H9 (cell line): ENCODE results near the gene ACAP1. TPM values are rescaled to one million over a fixed set of nuclear protein-coding genes. Genes with fewer than 3 reads are reported as not detected.
A peak's percentile ranks its signal among the peaks of the same experiment; 100 is the strongest.

Experiments used
- DNase-seq: peaks from one replicate; pipeline ENCODE4 v3.0.0-alpha.2; 2017
- H2AFZ ChIP-seq: one replicate; pipeline ENCODE4 v1.6.1; 2013; ENCODE audit warnings: mild to moderate bottlenecking, low read length, control low read depth, moderate library complexity
- H2AK5ac ChIP-seq: 2 replicates; pipeline ENCODE4 v1.6.1; 2013; ENCODE audit warnings: low read length, control low read depth, mixed read lengths; ENCODE audit not compliant: insufficient read length
- H2BK120ac ChIP-seq: one replicate; pipeline ENCODE4 v1.6.1; 2013; ENCODE audit warnings: low read depth, mild to moderate bottlenecking, low read length, control low read depth, inconsistent platforms; ENCODE audit not compliant: poor library complexity, severe bottlenecking
- H2BK12ac ChIP-seq: 2 replicates; pipeline ENCODE4 v1.6.1; 2013; ENCODE audit warnings: low read length, control low read depth, mixed read lengths, low read depth; ENCODE audit not compliant: insufficient read length
- H2BK15ac ChIP-seq: 2 replicates; pipeline ENCODE4 v1.6.1; 2013; ENCODE audit warnings: low read depth, low read length, control low read depth
- H2BK20ac ChIP-seq: one replicate; pipeline ENCODE4 v1.6.1; 2013; ENCODE audit warnings: low read depth, mild to moderate bottlenecking, low read length, control low read depth, inconsistent platforms; ENCODE audit not compliant: poor library complexity, severe bottlenecking
- H2BK5ac ChIP-seq: 2 replicates; pipeline ENCODE4 v1.6.1; 2013; ENCODE audit warnings: low read length, control low read depth, mixed read lengths; ENCODE audit not compliant: insufficient read length
- H3K14ac ChIP-seq: 2 replicates; pipeline ENCODE4 v1.6.1; 2013; ENCODE audit warnings: low read length, control low read depth; ENCODE audit not compliant: insufficient read depth
- H3K18ac ChIP-seq: 2 replicates; pipeline ENCODE4 v1.6.1; 2013; ENCODE audit warnings: low read depth, mild to moderate bottlenecking, mixed read lengths, low read length, control low read depth; ENCODE audit not compliant: insufficient read length
- H3K23ac ChIP-seq: 2 replicates; pipeline ENCODE4 v1.6.1; 2013; ENCODE audit warnings: low read length, control low read depth, mixed read lengths, low read depth; ENCODE audit not compliant: insufficient read length
- H3K23me2 ChIP-seq: 2 replicates; pipeline ENCODE4 v1.6.1; 2013; ENCODE audit warnings: low read depth, mild to moderate bottlenecking, mixed read lengths, low read length, control low read depth; ENCODE audit not compliant: insufficient read length, poor library complexity, severe bottlenecking
- H3K27ac ChIP-seq: 2 replicates; pipeline ENCODE4 v1.5.1; 2013; ENCODE audit warnings: low read length, control low read depth, mixed read lengths, low read depth; ENCODE audit not compliant: insufficient read length
- H3K27me3 ChIP-seq: 2 replicates; pipeline ENCODE4 v1.6.1; 2013; ENCODE audit warnings: low read length, control low read depth, inconsistent platforms; ENCODE audit not compliant: insufficient read depth
- H3K4ac ChIP-seq: 2 replicates; pipeline ENCODE4 v1.6.1; 2013; ENCODE audit warnings: low read depth, mild to moderate bottlenecking, control low read depth, inconsistent platforms, low read length, moderate library complexity
- H3K4me1 ChIP-seq: 2 replicates; pipeline ENCODE4 v1.6.1; 2013; ENCODE audit warnings: low read length, control low read depth, inconsistent platforms; ENCODE audit not compliant: insufficient read depth
- H3K4me2 ChIP-seq: 2 replicates; pipeline ENCODE4 v1.6.1; 2013; ENCODE audit warnings: low read length, control low read depth, mixed read lengths; ENCODE audit not compliant: insufficient read length, insufficient read depth
- H3K56ac ChIP-seq: 2 replicates; pipeline ENCODE4 v1.6.1; 2013; ENCODE audit warnings: low read depth, mild to moderate bottlenecking, mixed read lengths, low read length, control low read depth; ENCODE audit not compliant: insufficient read length
- H3K79me1 ChIP-seq: 2 replicates; pipeline ENCODE4 v1.6.1; 2013; ENCODE audit warnings: low read depth, mild to moderate bottlenecking, moderate library complexity, low read length, control low read depth, inconsistent platforms; ENCODE audit not compliant: insufficient read depth, poor library complexity, severe bottlenecking
- H3K79me2 ChIP-seq: 2 replicates; pipeline ENCODE4 v1.6.1; 2013; ENCODE audit warnings: low read length, control low read depth, inconsistent platforms; ENCODE audit not compliant: insufficient read depth
- H3K9ac ChIP-seq: 2 replicates; pipeline ENCODE4 v1.6.1; 2013; ENCODE audit warnings: low read length, control low read depth, mixed read lengths; ENCODE audit not compliant: insufficient read length; ENCODE audit errors: extremely low read depth
- H3K9me3 ChIP-seq: one replicate; pipeline ENCODE4 v1.6.1; 2013; ENCODE audit warnings: low read depth, low read length, inconsistent platforms; ENCODE audit not compliant: control insufficient read depth
- H3T11ph ChIP-seq: one replicate; pipeline ENCODE4 v1.6.1; 2013; ENCODE audit warnings: mild to moderate bottlenecking, low read length, control low read depth, inconsistent platforms
- H4K20me1 ChIP-seq: one replicate; pipeline ENCODE4 v1.6.1; 2013; ENCODE audit not compliant: control insufficient read depth, insufficient read length, insufficient read depth
- H4K5ac ChIP-seq: 2 replicates; pipeline ENCODE4 v1.6.1; 2013; ENCODE audit warnings: low read depth, mild to moderate bottlenecking, mixed read lengths, low read length, control low read depth; ENCODE audit not compliant: insufficient read length
- H4K8ac ChIP-seq: replicated peaks from 2 replicates; pipeline ENCODE4 v1.6.1; 2013; ENCODE audit warnings: low read length, control low read depth, mixed read lengths, low read depth; ENCODE audit not compliant: insufficient read length
- H4K91ac ChIP-seq: 2 replicates; pipeline ENCODE4 v1.6.1; 2013; ENCODE audit warnings: low read depth, mild to moderate bottlenecking, moderate library complexity, mixed read lengths, low read length, control low read depth; ENCODE audit not compliant: insufficient read length
- H3K27ac Mint-ChIP-seq, 3 experiments: 2 replicates in 2 of 3; 3 replicates in 1 of 3; pipeline ENCODE4 v1.8.0; 2020 to 2021; ENCODE audit warnings: mixed read lengths in 3 of 3, mild to moderate bottlenecking in 1 of 3, moderate library complexity in 1 of 3
- H3K27me3 Mint-ChIP-seq: 2 replicates; pipeline ENCODE4 v1.8.0; 2021; ENCODE audit warnings: low read depth, mild to moderate bottlenecking, moderate library complexity, mixed read lengths
- H3K36me3 Mint-ChIP-seq, 3 experiments: 2 replicates in 2 of 3; 3 replicates in 1 of 3; pipeline ENCODE4 v1.8.0; 2020 to 2021; ENCODE audit warnings: low read depth in 3 of 3, mixed read lengths in 3 of 3; ENCODE audit not compliant: insufficient read depth in 1 of 3
- H3K4me1 Mint-ChIP-seq, 2 experiments: 2 replicates each; pipeline ENCODE4 v1.8.0; 2020; ENCODE audit warnings: mixed read lengths in 2 of 2
- H3K4me3 Mint-ChIP-seq, 2 experiments: 2 replicates in 1 of 2; 3 replicates in 1 of 2; pipeline ENCODE4 v1.8.0; 2020 to 2021; ENCODE audit warnings: mild to moderate bottlenecking in 2 of 2, mixed read lengths in 2 of 2, moderate library complexity in 1 of 2
- H3K9me3 Mint-ChIP-seq, 2 experiments: 2 replicates in 1 of 2; 3 replicates in 1 of 2; pipeline ENCODE4 v1.8.0; 2020; ENCODE audit warnings: mild to moderate bottlenecking in 2 of 2, mixed read lengths in 2 of 2, moderate library complexity in 1 of 2
- CTCF ChIP-seq: fragments of 200-600 bp; sonication (generic); conservative IDR thresholded peaks from 3 replicates; pipeline ENCODE4 v1.8.0; 2021; ENCODE audit warnings: antibody characterized with exemption, mild to moderate bottlenecking
- WGBS: extraction: QIAGEN DNeasy Blood & Tissue Kit; methylation state at CpG from one replicate; pipeline ENCODE4 v1.1.7; 2013; ENCODE audit warnings: missing lambda C conversion rate, low lambda C conversion rate, mixed read lengths; ENCODE audit not compliant: insufficient read length; ENCODE audit errors: extremely low coverage; 5-methylcytosine and 5-hydroxymethylcytosine counted together
- total RNA-seq: library from RNA; stranded (reverse); gene quantifications from 2 replicates; pipeline ENCODE4 v1.2.1, GENCODE V29; 2021

ACAP1 gene
- total RNA-seq, 1 experiment from 2014 or later: 18.2 TPM

- peak overlapping the region in 2 of 3 experiments; percentile 39 to 84; a peak in 2 of 7 replicates for H3K27ac Mint-ChIP-seq
- no peak overlapping the region for H3K4ac ChIP-seq
- H2AK5ac ChIP-seq: no peak overlapping the region
- no peak for TF ChIP-seq CTCF
- no peak overlapping the region for H3K23ac ChIP-seq
- no peak overlapping the region for H2AFZ ChIP-seq
- H3K27ac ChIP-seq: no peak overlapping the region
- no peak overlapping the region for H4K91ac ChIP-seq
- no peaks in the 10 kb centered on the region for H4K20me1 ChIP-seq
- H3K56ac ChIP-seq: no peak overlapping the region
- H3K23me2 ChIP-seq: peaks cover 10% of the 10 kb centered on the region
- no peaks in the 10 kb centered on the region for H3K27me3 ChIP-seq
- no peak overlapping the region for H3K9ac ChIP-seq
- no peak for DNase-seq
- no CpG with 5 or more reads among the region's 16 CpGs for whole genome bisulfite sequencing
- no peak overlapping the region for H4K5ac ChIP-seq
- no peaks in the 10 kb centered on the region; the same call in 1 of the 2 replicates for H3K27me3 Mint-ChIP-seq
- no peak overlapping the region for H3K18ac ChIP-seq
- no peak overlapping the region for H2BK20ac ChIP-seq
- H3K9me3 ChIP-seq: no peaks in the 10 kb centered on the region
- no peak overlapping the region for H2BK5ac ChIP-seq
- H2BK120ac ChIP-seq: no peak overlapping the region
- H3K36me3 Mint-ChIP-seq: peaks cover 42 to 78% (median 74%) of the 10 kb centered on the region in 3 experiments
- H3T11ph ChIP-seq: no peak overlapping the region
- no peaks in the 10 kb centered on the region for H3K79me2 ChIP-seq
- H3K4me3 Mint-ChIP-seq: peak overlapping the region; percentile 26 to 71; a peak in 3 of 5 replicates
- no peak overlapping the region for H3K14ac ChIP-seq
- H3K9me3 Mint-ChIP-seq: no peaks in the 10 kb centered on the region; a peak in 1 of 5 replicates
- no peak overlapping the region for H2BK15ac ChIP-seq
- H3K4me1 ChIP-seq: no peaks in the 10 kb centered on the region
- no peaks in the 10 kb centered on the region for H3K79me1 ChIP-seq
- no peak overlapping the region for H3K4me2 ChIP-seq
- H3K4me1 Mint-ChIP-seq: peaks cover 16% of the 10 kb centered on the region in 2 experiments
- H4K8ac ChIP-seq: no peak overlapping the region
- no peak overlapping the region for H2BK12ac ChIP-seq
These were observed 19.0 kb upstream of the ACAP1 start for GRCh38 chr17:7317161-7317803.
